TTC549 (cell line): ENCODE measurements around the gene MYADML2.

Source experiments
- FAIRE-seq: peaks from 2 replicates; lab custom pipeline; 2012; peaks lifted over from hg19 to GRCh38; lab: Jason Lieb, UNC

Gene MYADML2

GRCh38 chr17:81978524-81979298 is 31.7 kb upstream of the MYADML2 start:
- no peak for FAIRE-seq

- FAIRE-seq = no peak
These were observed 30.3 kb upstream of the MYADML2 start, which contains the start of gene ASPSCR1 for GRCh38 chr17:81977211-81977808. Gene ASPSCR1 (plus strand): TSS chr17:81977629. CDS start chr17:81977647, 18 bp downstream.

- no peak for FAIRE-seq
These were observed 29.5 kb upstream of the MYADML2 start for GRCh38 chr17:81976332-81977210.

GRCh38 chr17:81973432-81973831 is 26.4 kb upstream of the MYADML2 start:
- FAIRE-seq = no peak

- FAIRE-seq = no peak
These were observed 22.1 kb upstream of the MYADML2 start for GRCh38 chr17:81968850-81969812.

GRCh38 chr17:81968396-81968745 is 21.3 kb upstream of the MYADML2 start:
- FAIRE-seq = no peak

- FAIRE-seq = no peak
These were observed 20.7 kb upstream of the MYADML2 start for GRCh38 chr17:81967533-81968395.

GRCh38 chr17:81967244-81967532 is 20.2 kb upstream of the MYADML2 start:
- FAIRE-seq = no peak

- no peak for FAIRE-seq
These were observed 19.6 kb upstream of the MYADML2 start for GRCh38 chr17:81966343-81967243.

- no peak for FAIRE-seq
These were observed 17.2 kb upstream of the MYADML2 start for GRCh38 chr17:81964081-81964849.

GRCh38 chr17:81962499-81963441 is 15.7 kb upstream of the MYADML2 start:
- no peak for FAIRE-seq

GRCh38 chr17:81961521-81962498 is 14.8 kb upstream of the MYADML2 start:
- no peak for FAIRE-seq

- FAIRE-seq = no peak
These were observed 14.1 kb upstream of the MYADML2 start, which contains the start of gene NOTUM for GRCh38 chr17:81961087-81961511. Gene NOTUM (minus strand): TSS chr17:81961187. CDS start chr17:81960909, 278 bp downstream.

GRCh38 chr17:81960130-81960958 is 13.3 kb upstream of the MYADML2 start:
- no peak for FAIRE-seq

GRCh38 chr17:81959362-81960129 is 12.5 kb upstream of the MYADML2 start:
- no peak for FAIRE-seq
